ENCODE results near the gene PGAP3.

PGAP3 gene

GRCh38 chr17:39655105-39655504 lies 32.8 kb downstream of the PGAP3 start:
- DNase-seq, result no peak

- DNase-seq, result peak; percentile 77
Measured at GRCh38 chr17:39653662-39654331, 34.1 kb downstream of the PGAP3 start.

GRCh38 chr17:39653316-39653661 lies 34.6 kb downstream of the PGAP3 start:
- no peak for DNase-seq

- DNase-seq, result no peak
Measured at GRCh38 chr17:39652587-39653315, 35.1 kb downstream of the PGAP3 start.

GRCh38 chr17:39651923-39652586 lies 35.8 kb downstream of the PGAP3 start:
- no peak for DNase-seq

- no peak for DNase-seq
Measured at GRCh38 chr17:39650121-39650579, 37.7 kb downstream of the PGAP3 start.

- DNase-seq, result no peak
Measured at GRCh38 chr17:39648616-39649366, 39.1 kb downstream of the PGAP3 start.

- no peak for DNase-seq
Measured at GRCh38 chr17:39647256-39647655, 40.6 kb downstream of the PGAP3 start.

- no peak for DNase-seq
Measured at GRCh38 chr17:39643271-39643670, 44.6 kb downstream of the PGAP3 start.

GRCh38 chr17:39642291-39643074 lies 45.4 kb downstream of the PGAP3 start:
- no peak for DNase-seq

- DNase-seq, result no peak
Measured at GRCh38 chr17:39641883-39642282, 46.0 kb downstream of the PGAP3 start.

- DNase-seq, result no peak
Measured at GRCh38 chr17:39641097-39641496, 46.8 kb downstream of the PGAP3 start.

GRCh38 chr17:39640591-39641031 lies 47.2 kb downstream of the PGAP3 start:
- no peak for DNase-seq

- DNase-seq, result no peak
Measured at GRCh38 chr17:39639566-39640458, 48.0 kb downstream of the PGAP3 start.

- no peak for DNase-seq
Measured at GRCh38 chr17:39639043-39639442, 48.8 kb downstream of the PGAP3 start.

- DNase-seq, result no peak
Measured at GRCh38 chr17:39638317-39638716, 49.5 kb downstream of the PGAP3 start.

GRCh38 chr17:39636927-39637736 lies 50.7 kb downstream of the PGAP3 start, which contains the start of gene STARD3:
STARD3 (plus strand) TSS chr17:39637144; CDS start chr17:39653532, 16,388 bp downstream.
- peak; percentile 90 for DNase-seq

- no peak for DNase-seq
Measured at GRCh38 chr17:39636587-39636926, 51.3 kb downstream of the PGAP3 start.

GRCh38 chr17:39635614-39636176 lies 52.2 kb downstream of the PGAP3 start:
- DNase-seq, result no peak

GRCh38 chr17:39634384-39634871 lies 53.4 kb downstream of the PGAP3 start:
- no peak for DNase-seq

All from activated gamma-delta T cell treated with Interleukin-2 at 50 U/mL for 16 hours (primary cell).